NCI-H774 (cell line): Measurements from ENCODE around the gene SND1.
A peak's percentile ranks its signal among the peaks of the same experiment; 100 is the strongest.

Source experiments
- DNase-seq: peaks from one replicate; lab custom pipeline; 2025; lab: John Stamatoyannopoulos, UW

Gene SND1

GRCh38 chr7:127730658-127731276 lies 78.8 kb downstream of the SND1 start:
- no peak for DNase-seq

- no peak for DNase-seq
Observed at GRCh38 chr7:127731431-127732080, 79.6 kb downstream of the SND1 start.

- no peak for DNase-seq
Observed at GRCh38 chr7:127732306-127732705, 80.3 kb downstream of the SND1 start.

GRCh38 chr7:127733986-127734385 lies 82.0 kb downstream of the SND1 start:
- DNase-seq, result no peak

GRCh38 chr7:127736511-127736910 lies 84.5 kb downstream of the SND1 start:
- DNase-seq, result no peak

GRCh38 chr7:127738859-127739258 lies 86.9 kb downstream of the SND1 start:
- DNase-seq, result no peak

- no peak for DNase-seq
Observed at GRCh38 chr7:127741764-127742375, 89.9 kb downstream of the SND1 start.

- DNase-seq, result no peak
Observed at GRCh38 chr7:127745445-127745844, 93.5 kb downstream of the SND1 start.

- DNase-seq, result no peak
Observed at GRCh38 chr7:127751062-127751461, 99.1 kb downstream of the SND1 start.

- no peak for DNase-seq
Observed at GRCh38 chr7:127751490-127752448, 99.8 kb downstream of the SND1 start.

- no peak for DNase-seq
Observed at GRCh38 chr7:127752829-127753228, 100.8 kb downstream of the SND1 start.

GRCh38 chr7:127754457-127754856 lies 102.5 kb downstream of the SND1 start:
- DNase-seq, result no peak

GRCh38 chr7:127755521-127755920 lies 103.5 kb downstream of the SND1 start:
- peak; percentile 41 for DNase-seq

- no peak for DNase-seq
Observed at GRCh38 chr7:127755965-127756364, 104.0 kb downstream of the SND1 start.

GRCh38 chr7:127758105-127758504 lies 106.1 kb downstream of the SND1 start:
- no peak for DNase-seq

- DNase-seq, result no peak
Observed at GRCh38 chr7:127758845-127759244, 106.9 kb downstream of the SND1 start.

- no peak for DNase-seq
Observed at GRCh38 chr7:127759945-127760421, 108.0 kb downstream of the SND1 start.

GRCh38 chr7:127760436-127761031 lies 108.5 kb downstream of the SND1 start:
- no peak for DNase-seq

- no peak for DNase-seq
Observed at GRCh38 chr7:127761196-127761595, 109.2 kb downstream of the SND1 start.

- no peak for DNase-seq
Observed at GRCh38 chr7:127764681-127765080, 112.7 kb downstream of the SND1 start.

- DNase-seq, result no peak
Observed at GRCh38 chr7:127765150-127765549, 113.2 kb downstream of the SND1 start.
